D721Med (cell line): ENCODE results near the gene GPS1.

Experiments used
- DNase-seq: peaks from one replicate; pipeline ENCODE4 v3.0.0; 2011; ENCODE audit warnings: low spot score; ENCODE audit not compliant: insufficient read length
- FAIRE-seq: peaks from 2 replicates; lab custom pipeline; 2011; peaks lifted over from hg19 to GRCh38; lab: Jason Lieb, UNC
- CTCF ChIP-seq: IDR thresholded peaks from 2 replicates; pipeline ENCODE4 v1.5.1; 2012; ENCODE audit warnings: mild to moderate bottlenecking, control low read depth; ENCODE audit not compliant: insufficient read depth; ENCODE audit errors: missing control alignments

GPS1 gene

DNA sequence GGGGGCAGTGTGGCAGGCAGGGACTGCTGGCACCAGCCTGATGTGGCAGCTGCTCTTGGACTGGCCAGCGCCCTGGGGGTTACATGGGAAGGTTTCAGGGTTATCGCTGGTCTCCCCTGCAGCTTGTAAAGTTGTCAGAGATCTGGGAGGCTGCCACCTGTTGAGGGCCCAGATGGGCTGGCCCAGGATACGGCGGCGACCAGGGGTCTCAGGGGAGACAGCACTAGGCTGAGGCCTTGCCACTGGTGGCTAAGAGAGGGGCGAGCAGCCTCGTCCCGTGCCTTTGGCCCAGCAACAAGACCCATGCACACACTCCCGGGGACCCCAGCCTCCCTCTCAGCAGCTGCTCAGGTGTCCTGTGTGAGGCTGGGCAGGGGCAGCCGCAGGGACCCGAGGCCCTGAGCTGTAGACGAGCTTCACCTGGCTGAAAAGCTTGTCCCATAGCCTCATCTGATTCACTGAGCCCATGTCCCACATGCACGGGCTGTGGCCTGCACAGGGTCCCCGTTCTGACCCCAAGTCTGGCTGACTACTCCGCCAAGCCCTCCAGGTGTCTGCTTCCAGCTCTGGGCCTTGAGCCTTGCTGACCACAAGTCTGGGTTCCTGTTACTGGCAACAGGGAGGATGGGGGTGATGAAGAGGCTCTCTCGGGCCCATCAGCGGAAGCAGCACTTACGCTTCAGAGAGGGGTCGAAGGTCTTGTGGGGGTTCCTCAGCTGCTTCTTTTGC, 7.7 kb downstream of the GPS1 start:
- DNase-seq (no peak), FAIRE-seq (no peak)
- TF ChIP-seq CTCF = no peak

GRCh38 chr17:82060001-82060380, 8.3 kb downstream of the GPS1 start:
- FAIRE-seq (no peak), DNase-seq (no peak)
- no peak for TF ChIP-seq CTCF

- FAIRE-seq = no peak
- TF ChIP-seq CTCF = no peak
- DNase-seq = no peak
These were observed 8.9 kb downstream of the GPS1 start for GRCh38 chr17:82060614-82061013.

- DNase-seq (no peak), FAIRE-seq (no peak)
- no peak for TF ChIP-seq CTCF
These were observed 9.6 kb downstream of the GPS1 start for GRCh38 chr17:82061047-82061925.

DNA sequence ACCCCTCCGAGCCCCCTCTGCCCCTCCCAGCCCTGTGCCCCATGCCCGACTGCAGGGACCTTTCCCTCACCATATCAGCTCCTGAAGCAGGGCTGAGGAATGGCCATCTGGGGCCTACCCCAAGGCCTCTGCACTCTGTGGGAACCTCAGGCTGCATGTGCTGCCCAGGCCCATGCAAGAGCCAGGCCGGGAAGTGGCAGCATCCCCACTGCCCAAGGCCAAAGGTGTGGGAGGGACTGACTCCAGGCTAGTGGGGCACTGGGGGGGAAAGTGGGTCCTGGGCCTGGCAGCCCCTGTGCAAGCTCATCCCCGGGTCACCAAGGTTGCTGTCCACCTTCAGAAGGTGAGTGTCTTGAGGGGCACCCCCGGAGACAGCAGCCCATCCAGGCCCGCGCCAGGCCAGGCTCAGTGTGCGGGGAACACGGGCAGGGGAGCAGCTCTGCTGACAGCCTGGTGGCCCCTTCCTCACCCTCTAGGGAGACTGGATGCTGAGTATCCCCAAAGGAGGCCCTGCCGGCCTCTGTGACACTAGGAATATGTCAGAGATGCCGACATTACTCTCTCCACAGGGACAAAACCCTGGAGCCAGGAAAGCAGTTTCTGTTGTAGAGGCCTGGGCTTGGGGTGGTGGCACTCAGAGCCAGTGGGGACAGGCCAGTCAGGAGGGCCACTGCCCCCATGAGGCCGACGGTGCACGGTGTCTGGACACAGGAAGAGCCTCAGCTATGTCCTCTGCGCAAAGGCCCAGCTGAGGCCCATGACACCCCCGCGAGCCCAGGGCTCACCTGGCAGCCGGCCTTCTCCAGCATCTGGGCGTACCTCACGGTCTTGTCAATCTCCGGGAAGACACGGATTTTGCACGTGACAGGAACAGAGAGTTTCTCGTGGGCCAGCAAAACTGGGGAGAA, 10.6 kb downstream of the GPS1 start:
- DNase-seq (no peak), FAIRE-seq (no peak)
- TF ChIP-seq CTCF = no peak

GRCh38 chr17:82062984-82063368, 11.3 kb downstream of the GPS1 start:
- FAIRE-seq = no peak
- no peak for TF ChIP-seq CTCF

More at GRCh38 chr17:82062984-82063368, 11.3 kb downstream of the GPS1 start:
- no peak for DNase-seq
